Activated CD4-positive, alpha-beta T cell treated with anti-CD3 and anti-CD28 coated beads, Interleukin-2, amount 10 ng/mL, durations not matched to agents 7 days and 5 days (primary cell): ENCODE measurements around the gene FMN1. TPM values are rescaled to one million over a fixed set of nuclear protein-coding genes. Genes with fewer than 3 reads are reported as not detected.

Source experiments
- CTCF ChIA-PET: fragments of 350-600 bp; sonication (Branson Sonifier 250); formaldehyde crosslinking; loops from one replicate; lab custom pipeline; 2021; ENCODE audit warnings: antibody characterized with exemption; lab: Charles Lee
- POLR2A ChIA-PET: fragments of 350-600 bp; sonication (Branson Sonifier 250); formaldehyde crosslinking; loops from one replicate; lab custom pipeline; 2021; ENCODE audit warnings: antibody characterized with exemption; lab: Charles Lee
- DNase-seq: peaks from one replicate; pipeline ENCODE4 v3.0.0-alpha.2; 2020
- H3K27ac Mint-ChIP-seq: one replicate; pipeline ENCODE4 v1.8.0; 2021; ENCODE audit warnings: mild to moderate bottlenecking, moderate library complexity, mixed read lengths
- H3K27me3 Mint-ChIP-seq: one replicate; pipeline ENCODE4 v1.8.0; 2021; ENCODE audit warnings: mixed read lengths
- H3K36me3 Mint-ChIP-seq: one replicate; pipeline ENCODE4 v1.8.0; 2021; ENCODE audit warnings: low read depth, mixed read lengths
- H3K4me1 Mint-ChIP-seq: one replicate; pipeline ENCODE4 v1.8.0; 2021; ENCODE audit warnings: mixed read lengths
- H3K4me3 Mint-ChIP-seq: one replicate; pipeline ENCODE4 v1.8.0; 2021; ENCODE audit warnings: mild to moderate bottlenecking, moderate library complexity, mixed read lengths
- H3K9me3 Mint-ChIP-seq: one replicate; pipeline ENCODE4 v1.8.0; 2021; ENCODE audit warnings: mixed read lengths
- total RNA-seq, 2 experiments: library from RNA; stranded (reverse); gene quantifications; one replicate each; pipeline ENCODE4 v1.2.3, GENCODE V29; 2021

The FMN1 gene
- total RNA-seq, 2 experiments from 2014 or later, result 0.04 to 0.12 TPM

DNA sequence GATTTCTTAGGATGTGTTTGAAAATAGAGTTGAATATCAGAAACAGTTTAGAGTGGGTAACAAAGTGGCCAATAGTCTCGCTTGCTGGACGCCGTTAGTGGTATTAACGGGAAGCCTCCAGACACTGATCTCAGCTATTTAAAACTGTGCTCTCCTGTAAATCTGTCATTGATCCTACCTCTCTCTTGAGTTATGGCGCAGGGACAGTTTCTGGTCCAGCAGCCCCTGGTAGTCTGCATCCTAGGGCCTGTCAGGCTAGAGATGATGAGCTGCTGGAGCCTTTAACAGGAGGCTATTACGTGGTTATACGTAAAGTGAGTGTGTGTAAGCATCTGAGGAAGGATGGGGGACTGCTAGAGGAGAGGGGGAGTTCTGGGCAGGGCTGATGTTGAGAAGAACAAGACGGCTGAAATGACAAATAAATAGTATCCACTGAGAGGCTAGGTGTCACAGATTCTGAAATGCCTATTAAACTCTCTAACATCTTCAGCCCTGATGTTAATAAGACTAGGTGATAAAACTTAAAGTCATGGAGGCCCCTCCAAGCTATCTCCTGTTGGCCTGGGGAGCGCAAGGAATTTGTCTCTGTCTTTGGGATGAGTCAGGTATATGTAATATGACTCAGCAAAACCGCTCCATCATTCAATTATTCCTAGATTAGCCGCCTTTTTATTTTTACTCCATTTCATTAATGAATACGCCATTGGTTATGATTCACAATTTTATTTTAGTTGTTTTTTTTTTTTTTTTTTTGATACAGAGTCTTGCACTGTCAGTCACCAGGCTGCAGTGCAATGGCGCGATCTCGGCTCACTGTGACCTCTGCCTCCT lies 321.0 kb downstream of the FMN1 start:
- peaks cover 4% of the 10 kb centered on the region for H3K27me3 Mint-ChIP-seq
- no peaks in the 10 kb centered on the region for H3K36me3 Mint-ChIP-seq
- no peaks in the 10 kb centered on the region for H3K4me1 Mint-ChIP-seq
- H3K4me3 Mint-ChIP-seq, result no peak overlapping the region
- H3K27ac Mint-ChIP-seq, result no peak overlapping the region
- no peak for DNase-seq
- H3K9me3 Mint-ChIP-seq, result no peaks in the 10 kb centered on the region
- POLR2A ChIA-PET, result no interaction called here
- CTCF ChIA-PET, result interaction anchor here (0.5 to 1.0 kb wide), 3 partner anchors 12 to 1053 kb away, joined by 3 read pairs; no protein-coding TSS in a partner anchor

DNA sequence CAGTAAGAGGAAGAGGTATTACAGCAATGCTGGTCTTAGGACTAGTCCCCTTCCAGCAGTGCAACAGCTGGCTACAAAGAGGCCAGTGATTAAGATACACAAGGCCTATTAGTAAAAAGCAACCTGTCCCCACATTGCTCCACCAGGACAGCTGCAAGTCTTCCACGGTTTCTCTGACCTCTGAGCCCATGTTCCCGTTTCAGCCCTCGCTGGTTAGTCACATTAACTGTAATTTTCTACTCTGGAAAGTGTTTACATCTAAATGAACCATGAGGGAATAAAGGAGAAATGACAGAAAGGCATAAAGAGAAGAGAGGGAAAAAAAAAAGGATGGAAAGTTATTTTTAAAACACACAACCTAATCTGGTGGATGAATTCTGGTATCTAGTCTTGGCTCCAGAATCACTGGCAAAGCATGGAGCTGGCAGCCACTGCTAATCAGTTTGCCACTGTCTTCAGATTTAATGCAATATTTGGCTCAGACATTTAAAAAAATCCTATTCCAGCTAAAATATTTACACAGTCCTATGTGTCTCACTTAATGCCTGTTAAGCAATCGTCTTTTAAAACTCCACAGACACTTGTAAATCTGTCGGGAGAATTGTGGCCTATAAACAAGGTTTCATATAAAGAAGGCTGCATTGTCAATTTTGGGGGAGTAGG lies 321.8 kb downstream of the FMN1 start:
- H3K27ac Mint-ChIP-seq, result no peak overlapping the region
- H3K4me3 Mint-ChIP-seq, result no peak overlapping the region
- ChIA-PET CTCF (interaction anchor here (0.5 to 1.0 kb wide), 3 partner anchors 12 to 1053 kb away, joined by 3 read pairs; no protein-coding TSS in a partner anchor), POLR2A (no interaction called here)
- no peaks in the 10 kb centered on the region for H3K36me3 Mint-ChIP-seq
- no peaks in the 10 kb centered on the region for H3K9me3 Mint-ChIP-seq
- no peaks in the 10 kb centered on the region for H3K4me1 Mint-ChIP-seq
- peaks cover 2% of the 10 kb centered on the region for H3K27me3 Mint-ChIP-seq
- DNase-seq, result no peak

DNA sequence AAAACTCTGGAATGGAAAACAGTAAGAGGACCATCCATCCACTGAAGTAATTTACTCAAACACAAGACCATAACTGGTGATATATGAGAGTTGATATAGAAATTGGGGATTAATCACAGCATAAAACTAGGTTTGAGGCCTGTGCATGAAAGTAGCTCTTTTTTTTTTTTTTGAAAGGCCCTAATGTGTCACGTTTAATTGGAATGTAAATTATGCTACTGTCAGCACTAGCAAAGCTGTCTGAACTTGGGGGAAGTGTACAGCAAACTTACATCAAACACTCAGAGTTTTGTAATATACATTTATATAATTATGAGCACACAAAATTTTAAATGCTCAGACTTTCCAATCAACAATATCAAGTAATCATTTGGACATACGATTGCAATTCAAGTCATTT lies 322.6 kb downstream of the FMN1 start:
- H3K4me3 Mint-ChIP-seq, result no peak overlapping the region
- no peaks in the 10 kb centered on the region for H3K4me1 Mint-ChIP-seq
- H3K36me3 Mint-ChIP-seq, result no peaks in the 10 kb centered on the region
- POLR2A ChIA-PET, result no interaction called here
- no peak for DNase-seq
- H3K27me3 Mint-ChIP-seq, result peaks cover 2% of the 10 kb centered on the region
- no peak overlapping the region for H3K27ac Mint-ChIP-seq
- CTCF ChIA-PET, result no interaction called here
- H3K9me3 Mint-ChIP-seq, result no peaks in the 10 kb centered on the region

DNA sequence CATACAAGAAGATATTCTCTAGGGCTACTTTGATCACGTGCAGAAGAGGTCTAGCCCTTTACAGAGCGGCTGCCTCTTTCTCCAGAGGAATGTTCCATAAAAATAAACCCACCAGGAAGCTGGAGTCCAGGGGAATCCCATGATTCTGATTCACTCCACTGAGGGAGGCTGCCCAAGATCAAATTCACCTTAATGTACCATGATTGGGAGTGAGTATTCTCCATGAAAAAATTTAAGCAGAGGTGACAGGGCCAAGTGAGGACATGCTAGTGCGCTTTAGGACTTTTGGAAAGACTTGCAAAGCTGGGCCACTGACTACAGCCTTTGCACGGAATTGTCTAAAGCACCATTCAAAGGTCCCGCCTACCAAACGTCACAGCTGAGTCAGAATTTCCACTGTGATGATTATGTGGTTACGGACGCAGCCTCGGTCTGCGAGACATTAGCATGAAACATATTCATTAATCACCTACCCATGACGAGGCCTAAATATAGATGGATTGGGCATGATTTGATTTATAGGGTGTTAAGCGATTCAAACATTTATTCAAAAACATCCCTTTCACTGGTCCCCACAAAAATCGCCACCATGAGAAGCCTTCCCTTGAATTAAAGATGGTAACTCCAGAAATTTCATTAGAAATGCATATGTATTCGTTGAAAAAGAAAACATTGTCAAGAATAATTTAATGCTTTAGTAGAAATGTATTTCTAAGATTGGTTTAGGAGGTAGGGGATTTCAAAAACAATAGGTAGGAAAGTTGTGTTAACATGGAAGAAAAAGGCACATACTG lies 324.1 kb downstream of the FMN1 start:
- ChIA-PET POLR2A (no interaction called here), CTCF (interaction anchor here (1.5 kb wide), 1 partner anchor 10 kb away, joined by 3 read pairs; no protein-coding TSS in a partner anchor)
- Mint-ChIP-seq H3K4me1 (no peaks in the 10 kb centered on the region), H3K9me3 (no peaks in the 10 kb centered on the region), H3K4me3 (no peak overlapping the region), H3K27me3 (no peaks in the 10 kb centered on the region), H3K36me3 (no peaks in the 10 kb centered on the region), H3K27ac (no peak overlapping the region)
- DNase-seq, result no peak

DNA sequence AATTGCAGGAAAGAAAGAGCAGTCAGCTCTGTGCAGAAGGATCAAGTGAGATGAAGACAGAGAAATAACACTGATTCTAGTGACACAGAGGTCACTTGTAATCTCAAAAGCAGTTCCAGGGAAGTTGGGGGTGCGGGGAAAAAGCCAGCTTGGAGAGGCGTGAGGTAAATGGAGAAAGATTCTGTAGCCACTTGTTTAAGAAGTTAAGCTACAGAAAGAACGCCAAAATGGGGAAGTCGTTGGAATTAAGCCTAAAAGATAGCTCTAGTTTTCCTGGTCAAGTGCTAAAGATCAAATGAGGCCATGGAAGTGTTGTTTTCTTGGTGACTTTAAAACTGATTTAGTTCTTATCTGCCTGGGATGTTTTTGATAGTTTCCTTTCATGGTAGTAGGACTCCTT lies 324.7 kb downstream of the FMN1 start:
- Mint-ChIP-seq H3K27ac (no peak overlapping the region), H3K9me3 (no peaks in the 10 kb centered on the region), H3K4me1 (no peaks in the 10 kb centered on the region), H3K4me3 (no peak overlapping the region), H3K27me3 (no peaks in the 10 kb centered on the region), H3K36me3 (no peaks in the 10 kb centered on the region)
- ChIA-PET CTCF (interaction anchor here (1.5 kb wide), 1 partner anchor 10 kb away, joined by 3 read pairs; no protein-coding TSS in a partner anchor), POLR2A (no interaction called here)
- no peak for DNase-seq

DNA sequence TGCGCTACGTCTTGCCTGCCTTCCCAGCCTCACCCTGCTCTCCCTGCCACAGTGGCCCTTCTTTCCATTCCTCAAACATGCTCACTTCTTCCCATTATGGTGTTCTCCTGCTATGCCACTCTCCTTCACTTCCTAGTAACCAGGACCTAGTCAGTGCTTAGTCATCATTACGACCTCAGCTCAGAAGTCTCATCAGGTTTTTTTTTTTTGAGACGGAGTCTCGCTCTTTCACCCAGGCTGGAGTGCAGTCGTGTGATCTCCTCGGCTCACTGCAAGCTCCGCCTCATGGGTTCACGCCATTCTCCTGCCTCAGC lies 327.2 kb downstream of the FMN1 start:
- DNase-seq, result no peak
- Mint-ChIP-seq H3K9me3 (no peaks in the 10 kb centered on the region), H3K36me3 (no peaks in the 10 kb centered on the region), H3K4me1 (peaks cover 3% of the 10 kb centered on the region), H3K27ac (no peak overlapping the region), H3K4me3 (no peak overlapping the region), H3K27me3 (peaks cover 5% of the 10 kb centered on the region)
- CTCF ChIA-PET, result no interaction called here
- POLR2A ChIA-PET, result interaction anchor here (0.6 kb wide), 1 partner anchor 22 kb away, joined by 5 read pairs; no protein-coding TSS in a partner anchor

DNA sequence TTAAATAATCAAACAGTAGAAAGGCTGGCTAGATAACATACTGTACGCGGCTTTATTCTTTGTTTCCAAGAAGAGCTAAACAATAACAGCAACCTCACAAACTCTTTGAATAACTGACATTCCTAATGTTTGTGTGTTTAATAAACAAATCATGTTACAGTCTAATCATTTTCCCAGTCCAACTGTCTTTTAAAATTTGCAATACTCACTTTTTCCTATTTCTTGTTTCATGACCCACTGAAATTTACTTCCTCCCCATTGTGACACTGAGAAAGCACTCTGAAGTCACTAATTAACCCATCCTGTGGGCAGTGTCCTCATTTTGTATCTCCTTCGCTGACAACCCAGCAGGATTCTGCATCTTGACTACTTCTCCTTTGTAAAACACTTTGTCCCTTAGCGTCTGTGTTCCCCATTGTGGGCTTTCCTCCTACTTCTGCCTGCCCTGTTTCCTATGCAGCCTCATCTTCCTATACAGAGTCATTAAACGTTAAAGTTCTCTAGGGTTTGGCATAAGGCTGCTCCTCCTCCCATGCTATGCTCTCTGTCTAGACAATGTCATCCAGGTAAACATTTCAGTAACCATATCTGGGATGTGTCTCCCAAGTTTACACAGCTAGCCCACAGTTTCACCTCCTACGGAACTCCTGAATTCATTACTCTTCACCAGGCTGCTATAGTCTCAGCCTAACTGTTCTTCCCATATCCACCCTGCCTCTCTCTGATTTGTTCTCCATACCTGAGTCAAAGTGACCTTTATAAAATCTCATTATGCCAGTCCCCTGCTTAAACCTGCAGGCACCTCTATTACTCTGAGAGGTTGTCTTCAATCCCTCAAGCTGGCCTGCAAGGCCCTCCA lies 327.8 kb downstream of the FMN1 start:
- Mint-ChIP-seq H3K36me3 (no peaks in the 10 kb centered on the region), H3K9me3 (no peaks in the 10 kb centered on the region), H3K27me3 (peaks cover 5% of the 10 kb centered on the region), H3K4me1 (peaks cover 5% of the 10 kb centered on the region), H3K27ac (no peak overlapping the region), H3K4me3 (no peak overlapping the region)
- CTCF ChIA-PET, result no interaction called here
- DNase-seq, result no peak
- POLR2A ChIA-PET, result interaction anchor here (0.6 kb wide), 1 partner anchor 22 kb away, joined by 5 read pairs; no protein-coding TSS in a partner anchor

DNA sequence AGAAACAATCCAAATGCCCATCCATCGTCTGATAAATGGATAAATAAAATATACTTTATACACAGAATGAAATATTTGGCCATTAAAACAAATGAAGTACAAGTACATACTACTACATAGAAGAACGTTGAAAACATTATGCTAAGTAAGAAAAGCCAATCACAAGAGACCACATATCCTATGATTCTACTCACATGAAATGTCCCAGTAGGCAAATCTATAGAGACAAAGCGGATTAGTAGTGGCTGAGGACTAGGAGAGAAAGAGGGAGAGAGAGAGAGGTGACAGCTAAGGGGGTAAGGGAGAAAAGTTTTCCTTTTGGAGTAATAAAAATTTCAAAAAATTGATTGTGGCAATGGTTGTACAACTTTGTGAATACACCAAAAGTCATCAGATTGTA lies 329.7 kb downstream of the FMN1 start:
- H3K4me3 Mint-ChIP-seq, result no peak overlapping the region
- CTCF ChIA-PET, result no interaction called here
- POLR2A ChIA-PET, result no interaction called here

DNA sequence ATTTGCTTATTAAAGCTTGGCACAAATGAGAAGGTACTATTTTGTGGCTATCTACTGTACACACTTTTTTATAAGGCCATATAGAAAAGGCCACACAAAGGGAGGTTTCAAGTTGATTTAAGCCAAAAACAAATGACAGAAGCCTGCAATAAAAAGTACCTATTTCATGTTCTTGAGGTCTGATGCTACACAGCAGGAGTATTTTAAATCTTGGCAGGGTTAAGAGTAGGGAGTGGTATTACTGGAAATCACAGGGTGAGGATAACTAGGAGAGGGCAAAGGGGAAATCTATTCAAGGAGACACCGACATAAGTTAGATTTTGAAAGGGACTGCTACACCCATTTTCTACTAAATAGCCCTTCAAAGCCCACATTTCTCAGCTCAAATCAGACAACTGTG lies 330.5 kb downstream of the FMN1 start:
- Mint-ChIP-seq H3K36me3 (no peaks in the 10 kb centered on the region), H3K27me3 (peaks cover 5% of the 10 kb centered on the region), H3K27ac (no peak overlapping the region), H3K4me1 (peaks cover 5% of the 10 kb centered on the region), H3K4me3 (no peak overlapping the region), H3K9me3 (no peaks in the 10 kb centered on the region)
- no peak for DNase-seq
- CTCF ChIA-PET, result no interaction called here
- POLR2A ChIA-PET, result no interaction called here

More for the DNA sequence above, 329.7 kb downstream of the FMN1 start:
- Mint-ChIP-seq H3K9me3 (no peaks in the 10 kb centered on the region), H3K36me3 (no peaks in the 10 kb centered on the region), H3K27ac (no peak overlapping the region), H3K27me3 (peaks cover 5% of the 10 kb centered on the region), H3K4me1 (peaks cover 5% of the 10 kb centered on the region)
- DNase-seq, result no peak

DNA sequence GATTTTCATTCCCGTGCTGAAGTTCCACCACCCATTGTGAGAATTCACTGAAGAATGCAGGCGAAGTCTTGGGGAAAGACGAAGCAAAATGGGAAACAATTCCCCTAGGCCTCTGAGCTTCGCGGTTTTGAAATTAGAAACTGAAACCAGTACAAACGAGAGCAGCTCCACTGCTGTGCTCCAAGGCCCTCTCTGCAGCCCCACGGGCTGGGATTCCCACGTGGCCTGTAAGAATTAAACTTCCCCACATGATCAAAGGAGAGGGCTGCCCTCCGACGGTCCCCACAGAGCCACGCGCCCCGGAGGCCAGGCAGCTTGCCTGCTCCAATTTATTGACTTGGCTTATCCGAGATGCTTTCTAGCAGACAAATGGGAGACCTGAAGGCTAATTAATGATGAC lies 332.8 kb downstream of the FMN1 start:
- peak; percentile 8 for DNase-seq
- no peaks in the 10 kb centered on the region for H3K36me3 Mint-ChIP-seq
- H3K4me1 Mint-ChIP-seq, result peaks cover 5% of the 10 kb centered on the region
- H3K4me3 Mint-ChIP-seq, result no peak overlapping the region
- POLR2A ChIA-PET, result no interaction called here
- no peaks in the 10 kb centered on the region for H3K9me3 Mint-ChIP-seq
- CTCF ChIA-PET, result interaction anchor here (1.4 kb wide), 1 partner anchor 12 kb away, joined by 3 read pairs; no protein-coding TSS in a partner anchor
- H3K27me3 Mint-ChIP-seq, result peaks cover 5% of the 10 kb centered on the region
- no peak overlapping the region for H3K27ac Mint-ChIP-seq

DNA sequence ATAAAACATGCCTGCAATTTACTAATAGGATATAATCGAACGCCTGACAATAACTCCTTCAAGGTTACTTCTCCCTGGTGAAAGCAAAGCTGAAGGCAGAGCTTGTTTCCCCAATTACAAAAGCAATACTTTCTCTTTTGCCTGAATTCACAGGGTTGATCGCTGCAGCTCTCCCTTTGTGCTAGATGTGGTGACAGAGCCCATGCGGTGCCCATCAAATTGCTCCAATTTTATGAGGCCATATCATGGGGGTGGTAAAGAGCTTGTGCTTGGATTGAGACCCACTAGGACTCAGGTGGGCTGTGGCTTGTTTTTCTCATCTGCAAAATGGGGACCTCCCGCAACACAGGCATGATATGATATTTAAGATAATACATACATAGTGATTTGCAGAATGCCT lies 333.3 kb downstream of the FMN1 start:
- CTCF ChIA-PET, result interaction anchor here (1.4 kb wide), 1 partner anchor 12 kb away, joined by 3 read pairs; no protein-coding TSS in a partner anchor

DNA sequence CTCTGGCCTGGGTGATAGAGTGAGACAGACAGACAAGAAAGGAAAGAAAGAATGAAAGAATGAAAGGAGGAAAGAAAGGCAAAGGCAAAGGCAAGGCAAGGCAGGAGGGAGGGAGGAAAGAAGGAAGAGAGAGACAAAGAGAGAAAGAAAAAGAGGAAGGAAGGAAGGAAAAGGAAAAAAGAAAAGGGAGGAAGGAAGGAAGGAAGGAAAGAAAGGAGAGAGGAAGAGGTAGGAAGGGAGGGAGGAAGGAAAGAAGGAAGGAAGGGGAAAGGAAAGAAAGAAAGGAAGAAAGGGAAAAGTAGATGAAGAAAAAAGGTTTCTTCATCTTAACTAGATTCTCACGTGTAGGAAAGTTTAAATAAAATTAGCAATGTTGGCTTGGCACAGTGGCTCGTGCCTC lies 334.5 kb downstream of the FMN1 start:
- no peak for DNase-seq
- CTCF ChIA-PET, result no interaction called here
- H3K27ac Mint-ChIP-seq, result no peak overlapping the region
- peaks cover 11% of the 10 kb centered on the region for H3K27me3 Mint-ChIP-seq
- no peaks in the 10 kb centered on the region for H3K36me3 Mint-ChIP-seq
- no peak overlapping the region for H3K4me3 Mint-ChIP-seq
- no peaks in the 10 kb centered on the region for H3K9me3 Mint-ChIP-seq
- H3K4me1 Mint-ChIP-seq, result peaks cover 5% of the 10 kb centered on the region
- POLR2A ChIA-PET, result no interaction called here

More for the DNA sequence above, 333.3 kb downstream of the FMN1 start:
- DNase-seq, result no peak
- no peaks in the 10 kb centered on the region for H3K9me3 Mint-ChIP-seq
- peaks cover 5% of the 10 kb centered on the region for H3K4me1 Mint-ChIP-seq
- no peak overlapping the region for H3K4me3 Mint-ChIP-seq
- POLR2A ChIA-PET, result no interaction called here
- H3K27ac Mint-ChIP-seq, result no peak overlapping the region
- H3K36me3 Mint-ChIP-seq, result no peaks in the 10 kb centered on the region
- H3K27me3 Mint-ChIP-seq, result peaks cover 5% of the 10 kb centered on the region
